HG03378 (cell line): Measurements from ENCODE around the gene VAV3.

Experiments
- ATAC-seq: cut with Tn5 transposase; IDR thresholded peaks from one replicate; pipeline ENCODE4 v1.9.1; 2021; ENCODE audit warnings: mild to moderate bottlenecking, moderate library complexity; ENCODE audit not compliant: unreplicated experiment

Gene VAV3

DNA sequence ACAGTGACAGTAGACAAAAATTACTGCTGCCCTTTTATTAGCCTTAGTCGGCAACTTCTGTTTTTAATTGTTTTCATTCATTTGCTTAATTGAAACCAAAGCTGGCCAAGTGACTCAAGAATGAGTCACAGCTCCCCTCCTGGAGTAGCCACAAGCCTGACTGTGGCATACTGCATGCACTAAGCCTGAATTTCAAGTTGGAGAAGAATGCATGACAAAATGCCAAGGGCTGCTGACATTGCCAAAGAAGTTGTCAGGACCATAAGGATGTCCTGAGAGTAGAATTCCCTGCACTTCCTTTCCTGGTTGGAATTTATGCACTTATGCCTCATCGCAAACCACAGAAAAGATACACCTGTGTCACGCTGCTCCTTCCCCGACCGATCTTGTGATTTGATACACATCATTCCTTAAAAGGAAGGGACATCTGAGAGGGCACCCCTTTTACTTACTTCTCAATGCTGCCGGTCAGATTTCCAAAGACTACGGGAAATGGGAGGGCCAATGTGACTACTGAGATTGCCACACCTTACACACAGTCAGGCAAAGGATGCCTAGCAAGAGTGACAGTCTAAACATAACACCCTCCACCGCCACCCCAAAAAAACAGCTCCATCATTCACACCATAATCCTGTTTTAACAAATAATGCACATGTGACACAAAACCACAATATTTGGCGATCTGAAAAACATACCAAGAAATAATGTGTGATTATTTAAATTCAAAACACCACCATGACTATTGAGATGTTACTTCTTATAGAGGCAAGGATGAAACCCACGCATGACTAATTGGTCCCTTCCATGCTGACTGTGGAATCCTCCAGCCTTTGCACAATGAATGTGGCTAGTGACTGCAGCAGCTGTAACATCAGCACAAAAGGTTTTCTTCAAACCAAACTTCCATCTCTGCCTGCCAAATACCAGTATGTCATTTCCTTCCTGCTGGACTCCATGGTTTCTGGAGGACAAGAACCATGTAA, 28.2 kb downstream of the VAV3 start:
- ATAC-seq: peak; percentile 27

DNA sequence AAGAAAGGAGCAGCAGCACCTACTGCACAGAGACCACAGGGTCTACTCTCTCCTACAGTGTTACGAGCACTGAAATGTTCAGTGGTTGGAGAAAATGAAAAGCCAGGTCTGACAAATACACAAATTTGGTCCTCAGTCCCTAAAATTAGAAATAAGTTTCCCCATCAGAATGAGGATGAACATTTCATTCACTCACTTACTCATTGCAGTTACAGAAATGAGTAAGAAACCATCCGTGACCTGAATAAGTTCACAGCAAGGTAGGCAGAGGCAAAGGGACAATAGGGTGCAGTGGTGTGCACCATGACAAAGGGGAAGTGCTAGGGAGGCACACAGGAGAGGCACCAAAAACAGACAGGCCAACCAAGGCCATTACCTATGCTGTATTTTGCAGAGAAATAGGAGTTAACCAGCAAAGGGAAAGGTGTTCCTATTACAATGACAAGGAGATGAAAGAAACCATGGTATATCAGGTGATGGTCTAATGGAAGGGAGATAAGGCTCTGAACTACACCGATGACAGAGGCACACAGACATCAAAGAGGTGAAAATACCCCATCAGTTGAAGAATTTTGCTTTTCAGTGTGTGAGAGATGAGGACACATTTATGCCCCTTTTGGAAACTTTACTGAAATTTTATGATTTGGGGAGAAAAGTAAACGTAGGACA, 29.4 kb downstream of the VAV3 start:
- ATAC-seq: peak; percentile 96

DNA sequence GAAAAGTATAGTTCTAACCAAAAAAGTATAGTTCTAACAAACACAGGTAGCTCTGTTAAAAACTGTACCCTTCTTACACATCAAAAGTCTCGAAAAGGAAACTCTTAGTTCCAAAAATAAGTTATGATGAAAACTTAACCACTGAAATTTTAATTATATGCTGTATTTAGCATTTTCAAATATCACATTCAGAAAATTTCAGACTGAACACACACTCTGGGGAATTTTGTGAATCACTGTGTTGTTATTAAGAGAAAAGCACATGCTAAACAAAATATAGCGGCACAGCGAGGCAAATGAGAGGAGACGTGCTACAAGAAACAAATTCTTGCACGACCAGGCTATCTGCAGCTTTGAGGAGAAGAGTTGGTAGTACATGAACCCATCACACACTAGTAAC, 30.4 kb downstream of the VAV3 start:
- peak; percentile 37 for ATAC-seq

DNA sequence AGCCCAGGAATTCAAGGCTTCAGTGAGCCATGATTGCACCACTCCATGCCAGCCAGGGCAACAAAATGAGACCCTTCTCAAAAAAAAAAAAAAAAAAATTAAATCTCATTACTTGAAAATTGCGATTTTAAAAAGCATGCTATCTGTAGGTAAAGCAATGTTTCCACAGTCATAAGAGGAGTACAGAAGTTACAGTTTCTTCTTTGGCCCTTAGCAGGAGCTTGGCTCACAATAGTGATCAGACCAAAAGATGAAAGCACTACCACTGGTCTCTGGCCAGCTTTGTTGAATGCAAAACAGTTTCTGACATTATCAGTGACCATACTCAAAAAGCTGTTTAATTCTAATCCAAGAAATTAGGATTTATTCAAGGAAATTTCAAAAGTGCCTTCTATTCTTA, 31.2 kb downstream of the VAV3 start:
- no peak for ATAC-seq

DNA sequence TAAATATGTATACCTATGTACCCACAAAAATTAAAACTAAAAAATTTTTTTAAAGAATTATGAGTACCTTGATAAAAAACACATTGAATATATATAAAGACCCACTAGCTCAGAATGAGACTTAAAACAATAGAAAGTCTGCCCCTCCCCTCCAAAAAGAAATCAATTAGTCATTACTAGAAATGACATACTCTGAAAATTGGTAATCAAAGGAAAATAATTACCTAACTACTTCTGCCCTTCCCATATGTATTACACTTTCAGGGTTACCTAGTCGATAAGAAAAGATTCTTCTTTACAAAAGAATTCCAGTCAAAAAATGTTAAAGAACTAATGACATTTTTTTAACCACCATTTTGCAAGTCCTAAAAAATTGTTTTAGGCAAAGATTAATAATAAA, 34.7 kb downstream of the VAV3 start:
- ATAC-seq: no peak

DNA sequence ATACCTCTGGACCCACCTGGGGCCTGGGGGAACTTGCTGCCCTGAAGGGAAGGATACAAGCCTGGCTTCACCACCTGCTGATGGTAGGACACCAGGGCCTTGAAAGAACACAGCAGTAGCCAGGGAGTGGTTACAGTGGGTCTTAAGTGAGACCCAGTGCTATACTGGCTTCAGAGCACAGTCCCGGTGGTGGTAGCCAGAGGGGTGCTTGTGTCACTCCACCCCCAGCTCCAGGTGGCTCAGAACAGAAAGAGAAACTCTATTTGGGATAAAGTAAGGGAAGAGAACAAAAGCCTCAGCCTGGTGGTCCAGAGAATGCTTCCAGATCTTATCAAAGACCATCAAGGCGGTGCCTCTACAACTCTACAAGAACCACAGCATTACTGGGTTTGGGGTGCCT, 37.2 kb downstream of the VAV3 start:
- ATAC-seq: no peak

DNA sequence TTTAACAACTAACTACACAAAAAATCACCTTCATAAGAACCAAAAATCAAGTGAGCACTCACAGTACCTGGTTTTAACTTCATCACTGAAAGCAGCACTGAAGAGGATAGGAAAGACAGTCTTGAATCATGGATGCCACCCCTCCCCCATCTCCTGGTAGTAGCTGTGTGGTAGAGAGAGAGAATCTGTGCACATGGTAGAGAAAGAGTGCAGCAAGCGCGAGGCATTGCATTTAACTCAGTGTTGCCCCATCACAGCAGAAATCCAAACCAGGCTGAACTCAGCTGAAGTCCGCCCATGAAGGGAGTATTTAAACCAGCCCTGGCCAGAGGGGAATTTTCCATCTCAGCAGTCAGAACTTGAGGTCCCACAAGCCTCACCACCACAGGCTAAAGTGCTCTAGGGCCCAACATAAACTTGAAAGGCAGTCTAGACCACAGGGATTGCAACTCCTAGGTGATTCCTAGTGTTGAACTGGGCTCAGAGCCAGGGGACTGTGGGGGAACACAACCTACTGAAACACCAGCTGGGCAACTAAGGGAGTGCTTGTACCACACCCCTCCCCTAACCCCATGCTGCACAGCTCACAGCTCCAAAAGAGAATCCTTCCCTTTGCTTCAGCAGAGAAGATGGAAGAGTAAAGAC, 38.4 kb downstream of the VAV3 start:
- no peak for ATAC-seq

DNA sequence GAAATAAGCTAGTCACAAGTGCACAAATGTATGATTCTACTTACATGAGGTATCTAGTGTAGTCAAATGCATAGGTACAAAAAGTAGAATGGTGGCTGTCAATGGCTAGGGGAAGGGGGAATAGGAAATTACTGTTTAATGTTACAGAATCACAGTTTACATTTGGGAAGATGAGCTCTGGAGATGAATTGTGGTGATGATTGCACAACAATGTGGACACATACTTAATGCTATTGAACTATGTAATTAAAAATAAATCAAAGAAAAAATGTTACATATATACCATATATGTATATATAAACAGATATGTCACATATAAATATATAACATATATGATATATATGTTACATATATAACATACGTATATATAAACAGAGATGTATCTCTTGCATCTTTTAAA, 39.4 kb downstream of the VAV3 start:
- no peak for ATAC-seq

DNA sequence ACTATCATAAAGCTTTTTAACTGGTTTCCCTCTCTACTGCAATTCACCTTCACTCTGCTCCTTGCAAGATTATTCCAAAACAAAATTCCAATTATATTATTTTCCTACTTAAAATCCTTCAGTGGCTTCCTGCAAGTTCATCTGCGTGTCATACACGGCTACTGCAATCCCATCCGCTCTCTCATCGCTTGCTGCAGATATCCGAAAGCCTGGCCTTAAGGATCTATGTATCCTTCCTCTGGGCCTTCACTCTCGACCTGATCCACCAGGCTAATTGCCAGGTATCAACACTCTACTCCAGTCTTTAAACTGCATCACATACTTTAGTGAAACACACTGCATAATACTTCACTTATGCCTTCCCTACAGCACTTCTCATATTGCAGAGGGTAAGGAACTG, 44.0 kb downstream of the VAV3 start:
- no peak for ATAC-seq

DNA sequence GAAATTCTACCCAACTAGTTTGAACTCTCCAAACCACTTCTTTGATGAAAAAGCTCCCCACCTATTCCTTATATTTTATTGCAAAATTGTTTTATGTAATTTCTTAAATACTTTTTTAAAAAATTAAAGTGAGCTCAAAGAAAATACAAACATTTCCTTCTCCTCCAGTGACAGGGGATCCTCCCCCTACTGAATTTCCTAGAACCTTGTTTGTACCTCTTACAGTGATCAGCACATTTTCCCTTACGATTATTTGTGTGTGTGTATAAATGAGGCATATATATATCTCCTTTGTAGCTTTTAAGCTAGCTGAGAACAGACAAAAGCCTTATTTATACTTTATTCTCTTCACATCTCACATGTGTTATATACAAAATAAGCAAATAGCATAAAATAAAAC, 44.4 kb downstream of the VAV3 start:
- ATAC-seq: no peak

DNA sequence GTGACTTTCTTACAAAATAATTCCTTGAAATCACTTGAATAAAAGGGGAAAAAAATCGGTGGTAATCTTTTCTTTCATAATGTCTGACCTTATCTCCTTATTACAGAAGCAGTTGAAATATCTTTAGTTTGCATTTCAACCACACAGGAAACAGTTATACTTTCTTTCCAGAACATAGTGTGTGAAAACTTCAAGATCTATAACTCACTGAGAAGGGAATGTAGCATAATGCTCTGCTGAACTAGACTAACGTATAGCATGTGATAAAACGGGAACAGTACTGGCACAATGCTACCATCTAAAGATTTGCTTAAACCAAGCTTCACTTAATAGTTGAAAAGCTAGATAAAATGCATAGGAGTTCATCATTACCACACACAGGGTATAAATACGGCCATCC, 45.0 kb downstream of the VAV3 start:
- no peak for ATAC-seq

DNA sequence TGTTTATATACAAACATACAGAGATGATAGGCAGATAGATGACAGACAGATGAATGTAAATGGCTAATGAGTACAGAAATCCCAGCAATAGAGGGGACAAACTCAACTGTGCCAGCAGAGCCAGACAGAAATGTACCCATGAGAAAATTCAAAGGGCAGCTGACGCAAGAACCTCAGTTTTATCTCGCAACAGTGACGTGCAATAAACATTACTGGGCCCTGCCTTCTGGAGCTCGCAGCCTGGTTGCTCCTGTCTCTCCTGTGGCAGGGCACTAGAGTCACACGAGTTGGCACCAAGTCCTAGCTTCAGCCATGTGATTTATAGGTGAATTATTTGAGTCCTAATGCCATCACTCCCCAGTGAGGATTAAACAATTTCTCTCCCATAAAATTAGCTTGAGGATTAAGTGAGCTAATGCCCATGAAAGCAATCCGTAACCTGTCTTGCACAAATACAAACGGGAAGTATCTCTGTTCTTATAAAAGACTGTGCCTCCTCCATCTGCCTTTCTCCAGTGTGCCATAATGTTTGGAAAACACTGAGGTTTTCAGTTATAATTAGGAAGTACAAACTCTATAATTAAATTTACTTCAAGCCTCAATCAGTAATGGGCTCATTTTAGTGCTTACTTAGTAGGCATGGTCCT, 50.7 kb downstream of the VAV3 start:
- ATAC-seq: no peak

DNA sequence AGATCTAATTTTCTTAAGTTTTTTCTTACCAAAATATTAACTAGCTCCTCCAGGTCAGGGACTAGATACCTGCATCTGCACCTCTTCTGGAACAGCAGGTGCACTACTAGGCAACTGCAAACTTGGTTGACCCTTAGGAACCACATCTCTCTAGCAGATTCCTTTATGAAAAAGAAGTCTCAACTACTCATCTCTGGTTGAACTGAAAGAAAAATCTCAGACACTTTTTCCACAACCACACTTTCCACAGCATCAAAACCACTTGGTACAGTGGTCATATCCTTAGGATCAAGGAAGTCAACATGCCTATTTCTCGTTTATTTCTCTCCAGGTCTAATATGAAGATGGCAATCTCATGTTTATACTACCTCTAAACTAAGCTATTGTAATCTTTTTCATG, 52.3 kb downstream of the VAV3 start:
- ATAC-seq: no peak

DNA sequence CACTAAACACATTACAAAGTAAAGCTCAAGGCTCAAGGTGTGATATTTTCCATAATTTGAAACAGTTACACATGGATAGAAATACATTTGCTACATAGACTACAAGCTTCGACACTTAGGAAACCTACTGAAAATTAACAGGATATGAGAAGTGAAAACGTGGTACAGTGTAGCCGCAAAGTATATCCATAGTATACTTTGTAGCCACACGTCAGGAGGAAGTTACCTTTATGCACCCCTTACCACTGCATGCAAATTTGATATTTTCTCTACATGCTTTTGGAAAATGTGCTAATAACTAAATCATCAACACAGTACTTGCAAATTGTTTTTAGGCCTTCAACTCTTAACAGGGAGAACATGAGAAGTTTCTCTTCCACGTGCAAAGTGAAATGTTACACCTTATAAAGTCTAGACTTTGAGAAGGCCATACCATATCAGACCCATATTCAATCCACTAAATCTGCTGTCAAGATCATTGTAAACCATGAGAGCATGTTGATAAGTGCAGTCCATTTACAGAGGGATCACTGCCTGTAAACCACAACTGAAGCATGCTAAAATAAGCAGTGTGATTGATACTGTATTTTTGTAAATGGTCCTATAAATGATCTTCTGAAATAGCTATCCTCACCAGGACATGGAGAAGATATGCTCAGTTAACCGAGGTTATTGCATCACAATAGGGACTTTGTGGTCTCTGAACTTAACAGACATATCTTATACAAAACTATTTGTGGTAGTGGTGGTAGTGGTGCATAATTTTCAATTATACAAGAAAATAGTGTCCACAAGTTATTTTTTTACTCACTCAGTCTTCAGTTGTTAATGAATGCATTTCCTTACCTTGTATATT, 64.7 kb downstream of the VAV3 start:
- ATAC-seq: no peak

DNA sequence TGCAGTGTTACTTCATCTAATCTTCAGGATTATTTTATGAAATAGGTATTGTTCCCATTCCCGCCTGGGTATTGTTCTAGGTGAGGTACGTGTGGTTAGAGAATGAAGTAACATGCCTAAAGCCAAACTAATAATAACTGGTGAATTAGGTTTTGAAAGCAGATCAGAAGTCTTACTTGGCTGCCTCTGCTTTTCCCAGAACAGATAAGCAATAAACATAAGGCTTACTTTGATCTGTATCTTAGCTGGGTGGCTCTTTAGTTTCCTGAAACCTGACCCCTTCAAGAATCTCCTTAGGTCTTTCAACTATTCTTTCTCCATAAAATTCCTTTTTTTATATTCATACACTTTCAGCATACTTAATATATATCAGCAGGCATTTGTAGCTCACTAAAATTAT, 65.3 kb downstream of the VAV3 start:
- ATAC-seq: no peak

DNA sequence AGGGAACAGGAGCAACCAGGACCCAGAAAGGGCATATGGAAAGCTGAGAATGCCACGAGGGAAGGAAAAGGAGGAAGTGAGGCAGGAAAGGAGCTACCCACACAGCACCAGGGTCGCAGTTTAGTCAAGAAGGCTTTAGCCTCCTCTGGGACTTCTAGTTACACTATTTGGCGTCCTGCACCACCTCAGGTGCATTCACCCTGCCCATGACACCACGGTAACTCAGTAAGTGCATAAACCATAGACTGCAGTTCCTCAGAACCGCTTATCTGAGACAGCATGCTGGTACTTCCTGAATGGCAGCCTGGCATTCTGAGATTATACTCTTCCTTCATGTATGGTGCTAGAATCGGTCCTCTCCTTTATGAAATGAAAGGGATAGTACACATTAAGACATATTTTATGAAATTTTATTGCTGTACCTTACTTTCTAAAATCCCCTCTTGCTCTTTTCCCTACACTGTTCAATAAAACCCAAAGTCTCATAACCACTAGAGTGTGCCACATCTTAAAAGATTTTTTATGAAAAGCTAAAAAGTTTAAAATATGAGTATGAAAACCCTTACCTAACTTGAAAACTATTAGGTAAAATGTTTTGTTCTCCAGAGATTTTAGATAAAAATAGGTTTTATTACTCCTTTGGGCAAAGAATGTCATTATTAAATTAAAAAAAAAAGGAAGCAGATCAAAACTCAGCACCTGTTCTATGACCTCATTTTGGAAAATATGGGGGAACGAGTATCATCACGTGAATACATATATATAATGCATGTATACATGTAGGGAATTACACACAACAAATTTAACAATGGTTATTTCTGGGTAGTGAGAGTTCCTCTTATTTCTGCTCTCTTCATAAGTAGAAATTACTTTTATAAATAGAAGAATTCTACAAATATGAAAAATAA, 67.3 kb downstream of the VAV3 start:
- no peak for ATAC-seq

DNA sequence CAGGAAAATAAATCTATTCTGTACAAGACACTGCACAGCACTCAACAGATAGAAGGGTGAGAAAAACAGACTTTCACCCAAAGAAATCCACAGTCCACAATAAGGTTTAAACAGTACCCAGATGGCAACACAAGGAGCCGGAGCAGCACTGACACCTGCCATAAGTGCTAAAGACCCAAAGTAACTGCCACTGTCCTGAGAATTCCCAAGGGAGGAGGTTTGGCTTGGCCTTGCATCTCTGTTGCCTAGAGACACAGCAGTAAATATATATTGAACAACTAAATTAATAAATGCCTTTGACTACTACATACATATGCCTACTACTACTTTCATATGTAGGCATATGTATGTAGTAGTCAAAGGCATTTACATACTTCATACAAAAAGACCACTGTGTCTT, 68.0 kb downstream of the VAV3 start:
- ATAC-seq: no peak

DNA sequence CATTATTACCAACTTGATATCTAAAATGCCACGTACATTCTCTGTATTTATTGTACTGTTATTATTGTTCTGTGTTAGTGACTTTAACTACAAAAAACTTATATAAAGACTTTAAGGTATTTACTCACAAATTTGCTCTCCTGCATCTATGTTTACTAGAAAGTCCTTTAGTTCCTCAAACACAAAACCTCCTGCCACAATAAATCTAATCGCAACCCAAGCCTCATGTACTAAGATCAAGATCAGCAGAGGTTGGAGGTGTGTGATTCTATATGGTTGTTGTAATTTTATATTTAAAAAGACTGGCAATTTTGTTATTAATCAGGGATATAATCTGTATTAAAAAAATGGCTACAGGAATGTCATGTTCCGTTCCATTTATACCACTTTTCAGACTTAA, 68.6 kb downstream of the VAV3 start:
- ATAC-seq: no peak

DNA sequence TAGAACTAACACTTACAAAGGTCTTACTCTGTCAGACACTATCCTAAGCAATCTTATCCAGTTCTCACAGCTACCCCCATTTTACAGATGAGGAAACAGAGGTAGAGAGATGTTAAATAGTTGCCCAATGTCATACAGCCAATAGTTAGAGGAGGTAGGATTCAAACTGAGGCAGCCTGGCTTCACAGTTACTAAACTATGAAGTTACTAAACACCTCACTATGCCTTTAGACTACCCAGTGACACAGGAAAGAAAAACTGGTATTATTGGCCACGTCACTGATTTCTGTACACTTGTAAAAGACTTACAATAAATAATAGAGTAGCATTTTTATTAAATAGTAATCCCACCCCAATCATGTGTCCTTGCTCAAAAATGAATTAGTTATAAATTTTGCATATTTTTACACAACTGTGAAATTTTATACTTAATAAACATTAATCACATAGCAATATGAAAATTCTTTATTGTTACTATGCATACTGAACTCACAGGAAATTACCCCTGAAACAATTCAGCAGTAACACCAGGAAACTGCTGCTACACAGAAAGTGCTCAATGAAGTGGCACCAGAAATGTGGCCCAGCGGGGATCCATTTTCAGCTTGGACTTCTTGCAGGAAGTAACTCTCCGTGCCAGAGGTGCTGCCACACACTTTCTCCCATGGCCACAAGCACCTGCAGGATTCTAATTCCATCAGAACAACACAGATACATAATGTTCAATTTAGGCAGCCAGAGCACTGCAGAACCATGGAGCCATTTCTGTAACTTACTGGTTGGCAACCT, 69.4 kb downstream of the VAV3 start:
- no peak for ATAC-seq
